Measurements from ENCODE around the gene PGAP3. TPM values are rescaled to one million over a fixed set of nuclear protein-coding genes. Genes with fewer than 3 reads are reported as not detected.
A peak's percentile ranks its signal among the peaks of the same experiment; 100 is the strongest.
"Not testable (repeated sequence)": the region's sequence is repeated elsewhere in the genome, so short reads cannot be mapped to it uniquely, and the experiment has no call there.

Gene PGAP3
- total RNA-seq, 2 donors from 2014 or later = 22.6 to 29.3 TPM

- Mint-ChIP-seq H3K4me3 (peak overlapping the region; percentile 90), H3K4me1 (peaks cover 64% of the 10 kb centered on the region), H3K9me3 (no peaks in the 10 kb centered on the region), H3K27me3 (ENCODE audit: insufficient read depth) (peaks cover 5% of the 10 kb centered on the region), H3K27ac (peak overlapping the region; percentile 75), H3K36me3 (ENCODE audit: low read depth) (no peaks in the 10 kb centered on the region)
- Histone ChIP-seq H3K4me3 (ENCODE audit: low read length) (peak overlapping the region; percentile 93), H3K27me3 (ENCODE audit: control insufficient read depth, insufficient read depth, low read length, poor library complexity, severe bottlenecking) (no peaks in the 10 kb centered on the region), H3K4me1 (ENCODE audit: control insufficient read depth, insufficient read depth, low read length) (peaks cover 13% of the 10 kb centered on the region), H3K9ac (ENCODE audit: extremely low read depth, low read length, poor library complexity, severe bottlenecking) (peak overlapping the region; percentile 89), H3K27ac (ENCODE audit: low read depth, low read length) (no peak overlapping the region), H3K36me3 (ENCODE audit: control insufficient read depth, insufficient read depth, low read length) (no peaks in the 10 kb centered on the region), H3K9me3 (ENCODE audit: control insufficient read depth, low read length) (no peaks in the 10 kb centered on the region)
- TF ChIP-seq CTCF (conservative IDR thresholded peaks at IDR 0.05) = no peak
- DNase-seq = no peak
- 7 to 21% methylated on average over 7 to 10 of the region's 10 CpGs for WGBS, 2 experiments (ENCODE audit: insufficient coverage in 1 of 2, insufficient read length in 1 of 2)
Measured at GRCh38 chr17:39701012-39701783, 13.3 kb upstream of the PGAP3 start.

GRCh38 chr17:39700148-39700987 lies 12.5 kb upstream of the PGAP3 start:
- peak overlapping the region; percentile 89 for H3K9ac ChIP-seq (ENCODE audit: extremely low read depth, low read length, poor library complexity, severe bottlenecking)
- Mint-ChIP-seq H3K9me3 (no peaks in the 10 kb centered on the region), H3K4me1 (peaks cover 65% of the 10 kb centered on the region), H3K4me3 (peak overlapping the region; percentile 90), H3K36me3 (ENCODE audit: low read depth) (no peaks in the 10 kb centered on the region), H3K27me3 (ENCODE audit: insufficient read depth) (peaks cover 5% of the 10 kb centered on the region), H3K27ac (peak overlapping the region; percentile 75)
- peak overlapping the region; percentile 49 for H3K27ac ChIP-seq (ENCODE audit: low read depth, low read length)
- H3K9me3 ChIP-seq (ENCODE audit: control insufficient read depth, low read length) = no peaks in the 10 kb centered on the region
- peak overlapping the region; percentile 93 for H3K4me3 ChIP-seq (ENCODE audit: low read length)
- H3K36me3 ChIP-seq (ENCODE audit: control insufficient read depth, insufficient read depth, low read length) = no peaks in the 10 kb centered on the region
- TF ChIP-seq CTCF (conservative IDR thresholded peaks at IDR 0.05) = no peak
- WGBS, 2 experiments (ENCODE audit: insufficient coverage in 1 of 2, insufficient read length in 1 of 2) = 0 to 1% methylated on average over 19 to 57 of the region's 57 CpGs
- H3K27me3 ChIP-seq (ENCODE audit: control insufficient read depth, insufficient read depth, low read length, poor library complexity, severe bottlenecking) = no peaks in the 10 kb centered on the region
- peaks cover 16% of the 10 kb centered on the region for H3K4me1 ChIP-seq (ENCODE audit: control insufficient read depth, insufficient read depth, low read length)
- DNase-seq = peak; percentile 78

GRCh38 chr17:39699818-39700147 lies 11.9 kb upstream of the PGAP3 start, which contains the start of gene ERBB2:
Gene ERBB2, plus strand, starts transcription at chr17:39700064. Its CDS starts 175 bp downstream, at chr17:39700239.
- H3K27me3 Mint-ChIP-seq (ENCODE audit: insufficient read depth) = peaks cover 5% of the 10 kb centered on the region
- no peaks in the 10 kb centered on the region for H3K9me3 ChIP-seq (ENCODE audit: control insufficient read depth, low read length)
- no peak for TF ChIP-seq CTCF (conservative IDR thresholded peaks at IDR 0.05)
- peak within 1 kb of the TSS; percentile 89 for H3K9ac ChIP-seq (ENCODE audit: extremely low read depth, low read length, poor library complexity, severe bottlenecking)
- peaks cover 17% of the 10 kb centered on the region for H3K4me1 ChIP-seq (ENCODE audit: control insufficient read depth, insufficient read depth, low read length)
- no peaks in the 10 kb centered on the region for H3K36me3 Mint-ChIP-seq (ENCODE audit: low read depth)
- H3K4me1 Mint-ChIP-seq = peaks cover 63% of the 10 kb centered on the region
- H3K9me3 Mint-ChIP-seq = no peaks in the 10 kb centered on the region
- H3K36me3 ChIP-seq (ENCODE audit: control insufficient read depth, insufficient read depth, low read length) = no peaks in the 10 kb centered on the region
- peak within 1 kb of the TSS; percentile 49 for H3K27ac ChIP-seq (ENCODE audit: low read depth, low read length)
- peak within 1 kb of the TSS; percentile 98 for H3K27ac Mint-ChIP-seq
- peak within 1 kb of the TSS; percentile 93 for H3K4me3 ChIP-seq (ENCODE audit: low read length)
- H3K4me3 Mint-ChIP-seq = peak within 1 kb of the TSS; percentile 90
- DNase-seq = peak; percentile 95
- H3K27me3 ChIP-seq (ENCODE audit: control insufficient read depth, insufficient read depth, low read length, poor library complexity, severe bottlenecking) = no peaks in the 10 kb centered on the region
- WGBS, 2 experiments (ENCODE audit: insufficient coverage in 1 of 2, insufficient read length in 1 of 2) = 0% methylated on average over 6 to 20 of the region's 20 CpGs

GRCh38 chr17:39699157-39699817 lies 11.4 kb upstream of the PGAP3 start:
- H3K36me3 Mint-ChIP-seq (ENCODE audit: low read depth) = not testable (repeated sequence)
- H3K27ac Mint-ChIP-seq = peak overlapping the region; percentile 98
- peaks cover 63% of the 10 kb centered on the region for H3K4me1 Mint-ChIP-seq

More at GRCh38 chr17:39699157-39699817, 11.4 kb upstream of the PGAP3 start:
- peak overlapping the region; percentile 90 for H3K4me3 Mint-ChIP-seq
- Histone ChIP-seq H3K4me1 (ENCODE audit: control insufficient read depth, insufficient read depth, low read length) (peaks cover 18% of the 10 kb centered on the region), H3K4me3 (ENCODE audit: low read length) (peak overlapping the region; percentile 93), H3K9ac (ENCODE audit: extremely low read depth, low read length, poor library complexity, severe bottlenecking) (peak overlapping the region; percentile 89), H3K27ac (ENCODE audit: low read depth, low read length) (peak overlapping the region; percentile 42)
- H3K36me3 ChIP-seq (ENCODE audit: control insufficient read depth, insufficient read depth, low read length); DNase-seq; H3K9me3 Mint-ChIP-seq; H3K9me3 ChIP-seq (ENCODE audit: control insufficient read depth, low read length); H3K27me3 ChIP-seq (ENCODE audit: control insufficient read depth, insufficient read depth, low read length, poor library complexity, severe bottlenecking); H3K27me3 Mint-ChIP-seq (ENCODE audit: insufficient read depth): not testable (repeated sequence)
- WGBS, 2 experiments (ENCODE audit: insufficient coverage in 1 of 2, insufficient read length in 1 of 2) = 40 to 86% methylated on average over 4 to 11 of the region's 11 CpGs
